ENCODE measurements around the gene CENPT. TPM values are rescaled to one million over a fixed set of nuclear protein-coding genes. Genes with fewer than 3 reads are reported as not detected.

Gene CENPT
- total RNA-seq, 1 donor from 2014 or later = 82.9 TPM

DNA sequence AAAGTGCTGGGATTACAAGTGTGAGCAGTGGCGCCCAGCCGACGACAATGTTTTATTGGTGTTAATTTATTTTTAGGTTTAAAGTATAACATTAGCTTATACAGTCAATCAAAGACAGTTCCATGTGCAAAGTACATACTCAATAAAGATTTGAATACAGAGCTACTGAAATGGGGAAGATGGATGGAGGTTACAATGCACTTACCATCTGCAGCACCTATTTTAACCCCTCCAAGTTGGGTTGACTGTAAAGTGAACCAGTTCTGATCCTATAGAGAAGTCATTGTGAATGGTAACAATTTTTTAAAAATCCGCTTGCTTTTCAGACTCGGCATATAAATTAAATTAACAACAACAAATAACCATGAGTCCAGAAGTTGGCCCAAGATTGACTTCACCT lies 44.9 kb upstream of the CENPT start:
- DNase-seq (ENCODE audit: low spot score) = no peak
- Mint-ChIP-seq H3K27me3 (ENCODE audit: unreplicated experiment) (peaks cover 3% of the 10 kb centered on the region), H3K27ac (ENCODE audit: unreplicated experiment) (peak overlapping the region; percentile 92), H3K36me3 (ENCODE audit: low read depth, unreplicated experiment) (no peaks in the 10 kb centered on the region), H3K4me1 (ENCODE audit: unreplicated experiment) (peaks cover 34% of the 10 kb centered on the region), H3K4me3 (ENCODE audit: unreplicated experiment) (peak overlapping the region; percentile 92), H3K9me3 (ENCODE audit: unreplicated experiment) (no peaks in the 10 kb centered on the region)
- TF ChIP-seq, protein P1, sequence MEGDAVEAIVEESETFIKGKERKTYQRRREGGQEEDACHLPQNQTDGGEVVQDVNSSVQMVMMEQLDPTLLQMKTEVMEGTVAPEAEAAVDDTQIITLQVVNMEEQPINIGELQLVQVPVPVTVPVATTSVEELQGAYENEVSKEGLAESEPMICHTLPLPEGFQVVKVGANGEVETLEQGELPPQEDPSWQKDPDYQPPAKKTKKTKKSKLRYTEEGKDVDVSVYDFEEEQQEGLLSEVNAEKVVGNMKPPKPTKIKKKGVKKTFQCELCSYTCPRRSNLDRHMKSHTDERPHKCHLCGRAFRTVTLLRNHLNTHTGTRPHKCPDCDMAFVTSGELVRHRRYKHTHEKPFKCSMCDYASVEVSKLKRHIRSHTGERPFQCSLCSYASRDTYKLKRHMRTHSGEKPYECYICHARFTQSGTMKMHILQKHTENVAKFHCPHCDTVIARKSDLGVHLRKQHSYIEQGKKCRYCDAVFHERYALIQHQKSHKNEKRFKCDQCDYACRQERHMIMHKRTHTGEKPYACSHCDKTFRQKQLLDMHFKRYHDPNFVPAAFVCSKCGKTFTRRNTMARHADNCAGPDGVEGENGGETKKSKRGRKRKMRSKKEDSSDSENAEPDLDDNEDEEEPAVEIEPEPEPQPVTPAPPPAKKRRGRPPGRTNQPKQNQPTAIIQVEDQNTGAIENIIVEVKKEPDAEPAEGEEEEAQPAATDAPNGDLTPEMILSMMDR (IDR thresholded peaks at IDR 0.05; ENCODE audit: unreplicated experiment) = no peak

GRCh38 chr16:67888331-67888730 lies 40.8 kb upstream of the CENPT start:
- Mint-ChIP-seq H3K36me3 (ENCODE audit: low read depth, unreplicated experiment) (peaks cover 5% of the 10 kb centered on the region), H3K27me3 (ENCODE audit: unreplicated experiment) (peaks cover 3% of the 10 kb centered on the region), H3K4me1 (ENCODE audit: unreplicated experiment) (peaks cover 11% of the 10 kb centered on the region), H3K9me3 (ENCODE audit: unreplicated experiment) (no peaks in the 10 kb centered on the region), H3K4me3 (ENCODE audit: unreplicated experiment) (no peak overlapping the region), H3K27ac (ENCODE audit: unreplicated experiment) (no peak overlapping the region)
- TF ChIP-seq, protein P1 (IDR thresholded peaks at IDR 0.05; ENCODE audit: unreplicated experiment) = no peak
- DNase-seq (ENCODE audit: low spot score) = no peak

DNA sequence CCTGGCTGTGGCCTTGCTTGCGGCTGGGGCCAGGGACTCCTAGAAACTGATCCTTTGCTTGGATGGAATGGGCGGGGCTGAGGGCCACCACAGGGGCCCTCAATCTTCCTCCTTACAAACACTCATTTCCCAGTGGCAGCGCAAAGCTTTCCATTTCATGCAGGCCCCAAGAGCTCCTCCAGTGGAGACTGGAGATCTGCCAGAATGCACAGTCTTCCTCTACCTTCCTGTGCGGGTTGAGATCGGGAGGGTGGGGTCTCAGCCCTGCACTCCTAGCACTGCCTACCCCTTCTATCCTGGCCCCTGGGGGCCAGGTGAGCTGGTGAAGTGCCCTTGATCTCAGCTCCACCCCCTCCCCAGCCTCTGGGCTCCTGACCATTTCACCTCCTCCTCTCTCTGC lies 38.9 kb upstream of the CENPT start:
- peak overlapping the region; percentile 45 for H3K27ac Mint-ChIP-seq (ENCODE audit: unreplicated experiment)
- TF ChIP-seq, protein P1 (IDR thresholded peaks at IDR 0.05; ENCODE audit: unreplicated experiment) = no peak
- peak overlapping the region; percentile 4 for H3K4me3 Mint-ChIP-seq (ENCODE audit: unreplicated experiment)
- no peaks in the 10 kb centered on the region for H3K9me3 Mint-ChIP-seq (ENCODE audit: unreplicated experiment)
- H3K4me1 Mint-ChIP-seq (ENCODE audit: unreplicated experiment) = peaks cover 7% of the 10 kb centered on the region
- no peaks in the 10 kb centered on the region for H3K27me3 Mint-ChIP-seq (ENCODE audit: unreplicated experiment)
- peaks cover 18% of the 10 kb centered on the region for H3K36me3 Mint-ChIP-seq (ENCODE audit: low read depth, unreplicated experiment)
- DNase-seq (ENCODE audit: low spot score) = no peak

GRCh38 chr16:67885976-67886375 lies 38.5 kb upstream of the CENPT start:
- TF ChIP-seq, protein P1 (IDR thresholded peaks at IDR 0.05; ENCODE audit: unreplicated experiment) = no peak
- no peak overlapping the region for H3K4me3 Mint-ChIP-seq (ENCODE audit: unreplicated experiment)
- no peaks in the 10 kb centered on the region for H3K27me3 Mint-ChIP-seq (ENCODE audit: unreplicated experiment)
- DNase-seq (ENCODE audit: low spot score) = no peak
- H3K36me3 Mint-ChIP-seq (ENCODE audit: low read depth, unreplicated experiment) = peaks cover 22% of the 10 kb centered on the region
- no peak overlapping the region for H3K27ac Mint-ChIP-seq (ENCODE audit: unreplicated experiment)
- H3K4me1 Mint-ChIP-seq (ENCODE audit: unreplicated experiment) = peaks cover 7% of the 10 kb centered on the region
- no peaks in the 10 kb centered on the region for H3K9me3 Mint-ChIP-seq (ENCODE audit: unreplicated experiment)

GRCh38 chr16:67885545-67885944 lies 38.1 kb upstream of the CENPT start:
- TF ChIP-seq, protein P1 (IDR thresholded peaks at IDR 0.05; ENCODE audit: unreplicated experiment) = no peak
- Mint-ChIP-seq H3K9me3 (ENCODE audit: unreplicated experiment) (no peaks in the 10 kb centered on the region), H3K27me3 (ENCODE audit: unreplicated experiment) (peaks cover under 1% of the 10 kb centered on the region), H3K36me3 (ENCODE audit: low read depth, unreplicated experiment) (peaks cover 23% of the 10 kb centered on the region), H3K4me3 (ENCODE audit: unreplicated experiment) (no peak overlapping the region), H3K27ac (ENCODE audit: unreplicated experiment) (no peak overlapping the region), H3K4me1 (ENCODE audit: unreplicated experiment) (peaks cover 7% of the 10 kb centered on the region)
- DNase-seq (ENCODE audit: low spot score) = no peak
